Esophagus muscularis mucosa (tissue), 3 donors: Measurements from ENCODE around the gene INHBC.

Experiments
- CTCF ChIP-seq, 3 experiments: fragments of 200-600 bp in 2 of 3; fragments of 450-650 bp in 1 of 3; sonication (generic) in 2 of 3; IDR thresholded peaks; one replicate each; pipeline ENCODE4 v1.5.1; 2017 to 2019; ENCODE audit warnings: antibody characterized with exemption in 3 of 3, mild to moderate bottlenecking in 2 of 3, moderate library complexity in 1 of 3
- POLR2A ChIP-seq: fragments of 450-650 bp; IDR thresholded peaks from one replicate; pipeline ENCODE4 v1.6.1; 2017; ENCODE audit warnings: antibody characterized with exemption, moderate library complexity, mild to moderate bottlenecking, low read depth
- POLR2AphosphoS5 ChIP-seq, 2 donors: sonication (generic); formaldehyde crosslinking; IDR thresholded peaks; one replicate each; pipeline ENCODE4 v1.6.1; 2017; ENCODE audit warnings: antibody characterized with exemption in 2 of 2

GRCh38 chr12:57460468-57460784, 25.8 kb downstream of the INHBC start:
- no peak for TF ChIP-seq CTCF (IDR thresholded peaks at IDR 0.05)
- no peak for TF ChIP-seq POLR2A
- no peak for TF ChIP-seq POLR2AphosphoS5 (IDR thresholded peaks at IDR 0.05)
